Adrenal gland (tissue), 5 donors: Measurements from ENCODE around the gene RNASEL.

Experiments used
- CTCF ChIP-seq, 6 experiments: fragments of 450-650 bp in 4 of 6; fragments of 200-600 bp in 2 of 6; sonication (generic) in 1 of 6; IDR thresholded peaks; 1 replicate in 5 of 6; 2 replicates in 1 of 6; pipeline versions ENCODE4 v1.5.1 to v1.8.0; 2016 to 2021; ENCODE audit warnings: antibody characterized with exemption in 6 of 6, mild to moderate bottlenecking in 2 of 6, moderate library complexity in 1 of 6
- POLR2A ChIP-seq, 2 donors: fragments of 450-650 bp; IDR thresholded peaks; one replicate each; pipeline ENCODE4 v1.6.1; 2017; ENCODE audit warnings: antibody characterized with exemption in 2 of 2, mild to moderate bottlenecking in 2 of 2, moderate library complexity in 1 of 2
- donor health status: DM: no; HTN: no; CAD: no.

- TF ChIP-seq CTCF (IDR thresholded peaks at IDR 0.05) (no peak), POLR2A (IDR thresholded peaks at IDR 0.05) (no peak)
Observed at GRCh38 chr1:182625024-182625423, 36.0 kb upstream of the RNASEL start.
